GM19193 (cell line): ENCODE results near the gene PITPNM3.

ENCODE experiments used
- POLR2A ChIP-seq: IDR thresholded peaks from 4 replicates; pipeline ENCODE4 v1.6.1; 2011; ENCODE audit not compliant: insufficient read depth, insufficient read length; ENCODE audit errors: extremely low read depth

PITPNM3 gene

GRCh38 chr17:6427279-6427781 is 129.0 kb downstream of the PITPNM3 start:
- no peak for TF ChIP-seq POLR2A

- TF ChIP-seq POLR2A, result no peak
Measured at GRCh38 chr17:6426356-6427101, 129.8 kb downstream of the PITPNM3 start.

- no peak for TF ChIP-seq POLR2A
Measured at GRCh38 chr17:6425407-6425806, 130.9 kb downstream of the PITPNM3 start.

- TF ChIP-seq POLR2A, result no peak
Measured at GRCh38 chr17:6423931-6424330, 132.4 kb downstream of the PITPNM3 start.

- TF ChIP-seq POLR2A, result no peak
Measured at GRCh38 chr17:6422654-6423241, 133.6 kb downstream of the PITPNM3 start.

- no peak for TF ChIP-seq POLR2A
Measured at GRCh38 chr17:6421700-6422604, 134.4 kb downstream of the PITPNM3 start.

- TF ChIP-seq POLR2A, result no peak
Measured at GRCh38 chr17:6420173-6420641, 136.1 kb downstream of the PITPNM3 start.

GRCh38 chr17:6415616-6416015 is 140.7 kb downstream of the PITPNM3 start:
- no peak for TF ChIP-seq POLR2A

- TF ChIP-seq POLR2A, result no peak
Measured at GRCh38 chr17:6413065-6413464, 143.3 kb downstream of the PITPNM3 start.

GRCh38 chr17:6408735-6409134 is 147.6 kb downstream of the PITPNM3 start:
- no peak for TF ChIP-seq POLR2A

- no peak for TF ChIP-seq POLR2A
Measured at GRCh38 chr17:6408276-6408675, 148.1 kb downstream of the PITPNM3 start.

GRCh38 chr17:6402258-6402657 is 154.1 kb downstream of the PITPNM3 start:
- TF ChIP-seq POLR2A, result no peak
